Germinal center (tissue), 1 donor: ENCODE results near the gene EFNA5.

ENCODE experiments used
- DNase-seq: peaks from one replicate; pipeline ENCODE4 v3.0.0; 2012; ENCODE audit warnings: mixed read lengths, low spot score

Gene EFNA5

DNA sequence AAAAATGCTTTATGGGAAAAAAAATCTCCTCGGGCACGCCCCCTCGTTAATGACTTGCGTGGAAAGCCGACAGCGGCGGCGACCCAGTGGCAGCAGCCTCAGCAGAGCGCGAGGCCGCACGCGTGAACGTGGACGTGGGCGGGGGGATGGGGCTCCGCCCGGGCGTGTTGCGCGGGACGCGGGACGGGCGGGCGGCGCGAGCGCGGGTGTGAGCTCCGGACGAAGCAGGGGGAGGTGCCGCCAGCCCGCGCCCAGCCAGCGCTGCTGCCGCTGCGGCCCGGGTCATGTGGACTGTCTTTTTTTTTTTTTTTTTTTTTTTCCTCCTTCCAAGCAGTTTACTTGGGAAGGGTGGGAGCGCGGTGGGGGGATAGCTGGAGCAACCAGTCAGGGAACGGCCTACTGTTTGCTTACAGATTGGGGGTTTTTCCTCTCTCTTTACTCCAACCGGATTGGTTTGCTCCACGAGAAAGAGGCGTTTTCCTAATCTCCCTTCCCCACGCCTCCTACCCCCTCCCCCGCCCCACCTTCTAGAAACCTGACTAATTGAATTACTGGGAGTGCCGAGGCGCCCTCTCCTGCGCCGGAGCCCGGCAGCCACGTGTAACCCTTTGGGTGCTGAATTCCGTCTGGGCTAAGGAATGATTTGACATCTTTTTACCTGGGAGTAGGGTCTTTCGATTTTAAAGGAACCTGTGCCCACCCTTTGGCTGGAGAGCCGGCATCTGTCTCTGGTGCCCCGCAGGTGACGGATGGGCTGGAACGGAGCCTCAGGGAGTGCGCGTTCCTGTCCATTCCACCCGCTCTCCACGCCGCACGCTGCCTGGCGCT, 1.7 kb upstream of the EFNA5 start:
- peak; percentile 25 for DNase-seq

DNA sequence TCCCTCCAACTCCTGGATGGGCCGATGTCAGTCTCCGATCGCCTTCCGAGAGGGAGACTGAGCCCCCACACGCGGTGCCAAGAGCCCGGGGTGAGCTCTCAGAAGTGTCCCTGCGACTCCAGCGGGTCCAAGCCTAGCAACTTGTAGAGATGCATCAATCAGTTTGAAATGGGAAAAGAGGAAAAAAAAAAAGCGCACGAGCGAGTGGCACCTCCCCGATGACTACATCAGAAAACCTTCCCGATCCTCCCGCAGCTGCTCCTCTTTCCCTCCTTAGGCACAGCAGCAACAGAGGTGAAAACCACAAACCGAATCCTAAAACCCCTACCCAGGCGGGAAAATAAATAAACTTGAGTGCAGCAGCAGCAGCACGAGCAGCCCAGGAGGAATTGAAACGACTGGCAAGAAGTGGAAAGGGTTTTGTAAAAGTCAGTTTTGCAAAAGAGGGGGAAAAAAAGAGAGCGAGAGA, 1.0 kb upstream of the EFNA5 start:
- DNase-seq = peak; percentile 5

DNA sequence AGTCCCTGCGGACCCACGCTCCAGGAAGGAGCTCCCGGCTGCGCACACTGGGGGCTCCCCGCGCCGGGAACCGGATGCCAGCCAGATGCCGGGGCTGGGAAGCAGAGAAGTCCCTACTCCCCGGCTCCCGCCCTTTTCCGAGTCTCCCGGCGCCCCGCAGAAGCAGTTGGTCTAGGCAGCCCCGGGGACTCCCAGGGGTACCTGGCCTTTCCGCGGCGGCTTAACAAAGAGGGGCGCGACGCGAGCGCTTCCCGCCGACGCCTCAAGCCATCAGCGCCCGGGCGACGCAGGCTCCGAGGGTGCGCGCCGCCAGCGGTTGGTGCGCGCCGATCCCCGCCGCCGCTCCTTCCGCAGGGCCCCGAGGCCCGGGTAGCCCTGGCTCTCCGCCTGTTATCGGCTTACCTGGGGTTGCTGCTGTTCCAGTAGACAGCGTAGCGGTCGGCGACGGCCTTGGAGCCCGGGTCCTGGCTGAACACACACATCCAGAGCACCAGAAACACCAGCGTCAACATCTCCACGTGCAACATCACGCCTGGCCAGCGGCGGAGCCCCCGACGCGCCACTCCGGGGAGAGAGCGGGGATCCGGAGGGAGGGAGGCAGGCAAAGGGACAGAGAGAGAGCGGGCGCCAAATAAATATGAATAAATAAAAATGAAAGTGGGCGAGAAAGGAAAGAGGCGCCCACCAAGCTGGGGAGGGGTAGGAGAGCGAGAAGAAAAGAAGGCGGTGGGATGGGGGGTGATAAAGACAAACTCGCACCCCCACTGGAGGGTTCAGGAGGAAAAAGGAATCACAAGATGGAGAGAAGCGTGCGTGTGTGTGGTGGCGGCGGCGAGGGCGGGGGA, 428 bp downstream of the EFNA5 start:
- peak; percentile 8 for DNase-seq

DNA sequence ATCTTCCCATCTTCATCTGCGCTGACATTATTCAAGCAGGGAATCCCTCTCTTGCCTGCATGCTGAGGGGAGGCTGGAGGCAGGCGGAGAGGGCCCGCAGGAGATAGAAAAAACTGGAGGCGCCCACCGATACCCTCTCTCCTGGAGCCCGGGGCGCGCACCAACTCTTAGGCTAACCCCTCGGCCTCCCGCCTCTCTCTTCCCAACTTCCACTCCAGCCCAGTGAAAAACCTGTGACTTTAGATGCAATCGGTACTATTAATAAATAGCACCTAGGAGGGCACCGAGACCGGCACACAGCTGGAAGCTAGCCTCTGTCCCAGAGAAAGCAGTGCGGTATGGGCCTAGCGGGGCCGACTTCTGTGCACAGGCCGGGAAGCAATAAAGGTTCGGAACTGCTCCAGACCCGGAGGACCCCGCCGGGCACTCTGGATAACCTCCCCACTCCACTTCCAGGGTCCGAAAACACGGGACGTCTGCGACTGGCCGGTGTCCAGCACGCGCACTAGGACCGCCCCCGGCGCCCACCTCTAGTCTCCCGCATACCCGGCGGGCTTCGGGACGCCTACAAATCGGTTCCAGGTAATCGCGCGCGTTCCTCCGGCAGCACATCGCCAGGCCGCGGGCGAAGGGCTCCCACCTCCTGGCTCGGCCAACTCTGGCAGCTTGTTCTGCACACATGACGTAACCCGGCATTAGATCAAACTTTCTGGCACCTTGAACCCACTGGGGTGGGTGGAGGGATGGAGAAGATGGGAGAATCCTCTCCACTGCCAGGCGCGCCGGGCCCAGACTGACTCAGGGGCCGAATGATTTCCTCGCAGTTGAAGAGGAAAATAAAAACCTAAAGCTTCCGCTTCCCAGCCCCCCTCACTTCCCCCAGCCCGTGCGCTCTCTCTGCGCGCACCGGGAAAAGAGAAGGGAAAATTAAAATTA, 1.4 kb downstream of the EFNA5 start:
- DNase-seq = no peak

DNA sequence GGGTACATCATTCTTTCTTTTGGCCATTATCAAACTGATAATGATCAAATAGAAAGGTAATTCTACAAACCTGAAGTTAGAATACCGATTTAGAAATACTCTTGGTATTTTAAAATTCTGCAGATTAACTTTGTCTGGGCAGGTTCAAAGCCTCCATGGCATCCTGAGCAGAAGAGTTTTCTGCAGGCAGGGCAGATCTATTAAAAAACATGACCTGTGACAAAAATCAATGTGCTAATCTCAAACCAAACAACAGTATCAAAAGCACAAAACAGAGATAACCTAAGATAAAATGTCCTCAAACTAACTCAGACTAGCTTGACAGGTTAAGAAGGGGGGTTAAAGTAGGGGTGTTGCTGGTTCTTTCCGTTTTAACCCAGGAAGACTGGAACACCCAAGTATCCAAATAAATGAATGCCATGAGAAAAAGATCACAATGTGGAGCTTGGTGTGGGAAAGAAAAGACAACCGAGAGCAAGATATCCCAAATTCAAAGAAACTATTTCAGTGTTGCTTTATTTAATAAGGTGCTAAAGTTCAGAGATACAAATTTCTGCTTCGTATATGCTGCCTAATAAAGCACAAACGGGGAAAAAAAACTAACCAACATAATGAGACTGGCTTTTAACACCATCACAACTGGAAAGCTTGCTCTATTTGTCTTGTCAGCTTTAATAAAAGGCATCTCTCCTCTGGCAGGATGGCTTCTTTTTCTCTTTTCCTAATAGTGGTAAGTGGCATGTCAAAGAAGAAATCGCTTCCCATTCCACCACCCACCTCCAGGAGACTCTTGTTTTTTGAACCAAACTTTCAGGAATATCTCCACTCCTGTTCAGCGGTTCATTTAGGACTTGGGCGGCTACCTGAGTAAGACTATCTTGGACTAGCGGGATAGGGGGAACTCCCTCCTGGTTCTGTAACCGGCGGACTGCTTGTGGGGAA, 2.3 kb downstream of the EFNA5 start:
- no peak for DNase-seq

DNA sequence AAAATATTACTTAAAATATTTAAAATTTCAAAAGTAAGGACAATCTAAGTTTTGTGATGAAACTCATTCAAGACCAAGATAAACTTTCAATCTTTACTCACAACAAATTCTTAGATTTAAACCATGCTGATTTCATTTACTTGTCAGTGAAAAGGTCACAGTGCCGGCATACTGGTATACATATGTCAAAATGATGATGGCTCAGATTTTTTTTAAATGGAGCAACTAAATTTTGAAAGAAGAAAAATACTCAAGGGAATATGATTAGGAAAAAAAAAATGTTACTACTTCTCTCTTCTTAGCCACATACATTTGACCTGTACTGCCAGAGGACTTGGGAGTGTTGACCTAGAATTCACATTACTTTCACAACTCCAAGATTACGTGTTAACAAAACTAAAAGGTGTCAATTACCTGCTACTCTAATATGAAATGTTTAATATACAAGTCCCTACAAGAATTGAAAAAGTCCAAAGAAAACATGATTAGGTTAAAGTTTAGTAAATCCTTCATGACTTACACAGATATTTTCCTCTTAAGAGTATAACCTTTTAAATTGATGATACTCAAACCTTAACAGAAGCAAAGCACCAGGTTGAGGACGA, 4.6 kb downstream of the EFNA5 start:
- DNase-seq = no peak

DNA sequence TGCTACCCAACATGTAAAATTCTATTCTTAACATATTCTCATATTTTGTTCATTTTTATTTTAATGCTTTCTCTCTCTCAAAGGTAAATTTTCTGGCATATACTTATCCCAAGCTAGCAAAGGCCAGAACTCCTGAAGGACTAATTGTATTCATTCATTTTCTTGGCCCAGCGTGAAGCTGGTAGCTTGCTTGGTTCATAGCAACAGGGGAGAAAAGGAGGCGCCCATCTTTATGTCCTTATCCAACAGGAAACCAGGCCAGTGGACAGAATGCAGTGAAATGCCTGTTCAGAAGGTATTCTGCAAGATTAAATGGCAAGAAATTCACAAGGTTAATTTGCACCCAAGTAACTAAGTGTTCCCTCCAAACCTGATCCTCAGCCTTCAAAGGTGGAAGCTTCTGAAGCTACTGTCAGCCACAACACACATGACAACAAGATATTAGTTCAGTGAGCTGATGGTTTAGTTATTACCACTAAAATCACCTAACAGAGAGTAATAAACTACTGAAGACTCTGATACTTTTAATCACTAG, 5.6 kb downstream of the EFNA5 start:
- no peak for DNase-seq

DNA sequence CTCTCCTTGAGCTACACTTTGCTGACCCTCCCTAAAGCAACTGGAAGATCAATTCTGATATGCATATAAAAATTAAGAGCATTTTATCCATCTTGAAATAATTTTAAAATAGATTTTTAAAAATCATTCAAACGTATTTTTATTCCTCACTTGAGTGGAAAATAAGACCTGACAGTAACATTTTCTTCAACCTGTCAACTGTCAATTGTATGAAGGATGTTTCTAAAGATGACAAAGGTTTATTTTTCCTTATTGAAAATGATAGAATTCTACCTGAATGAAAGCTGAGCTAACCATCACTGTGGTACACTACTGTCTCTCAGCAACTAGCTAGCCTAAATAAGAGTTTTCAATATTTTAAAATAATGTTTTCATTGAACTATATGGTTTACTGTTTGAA, 7.0 kb downstream of the EFNA5 start:
- DNase-seq = no peak

DNA sequence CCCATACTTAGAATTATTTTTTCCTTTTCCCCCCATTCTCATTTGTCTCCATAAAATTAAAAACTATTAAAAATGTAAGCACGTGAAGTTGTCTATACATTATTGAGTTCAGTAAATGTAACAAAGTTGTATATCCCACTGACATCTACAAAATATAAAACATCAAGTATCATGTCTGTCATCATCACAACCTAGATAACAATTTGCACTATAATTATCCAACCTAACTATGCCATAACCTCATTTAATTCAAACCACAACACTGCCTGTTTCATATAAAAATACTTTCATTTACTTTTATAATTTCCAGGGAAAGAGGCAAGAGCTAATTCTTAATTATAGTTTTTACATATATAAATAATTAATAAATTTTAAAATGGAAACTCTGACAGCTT, 9.1 kb downstream of the EFNA5 start:
- no peak for DNase-seq

DNA sequence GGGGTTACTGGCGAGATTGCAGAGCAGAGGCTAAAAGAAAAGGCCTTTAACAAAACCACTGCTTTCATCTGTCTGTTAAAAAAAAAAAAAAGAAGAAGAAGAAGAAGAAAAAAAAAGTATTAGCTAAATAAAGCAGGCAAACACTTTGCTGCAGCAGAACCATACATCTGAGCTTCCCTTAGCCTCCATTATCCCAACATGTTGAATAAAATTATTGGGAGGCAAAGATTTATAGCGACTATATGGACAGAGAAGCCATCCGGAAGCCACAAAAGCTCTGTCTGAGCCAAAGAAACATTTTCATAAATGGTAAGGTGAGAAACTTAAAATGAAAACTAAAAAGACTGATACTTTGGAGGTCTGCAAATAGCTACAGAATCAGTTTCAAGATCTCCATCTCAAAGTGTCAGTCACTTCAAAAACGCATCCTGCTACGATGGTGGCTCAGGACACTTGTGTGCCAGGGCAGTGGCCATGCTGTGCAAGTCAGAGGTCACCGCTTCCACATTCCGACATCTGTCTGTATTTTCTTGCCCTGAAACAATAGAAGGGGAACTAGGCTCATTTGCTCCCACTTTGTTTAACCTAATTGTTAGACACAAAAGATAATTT, 9.6 kb downstream of the EFNA5 start:
- DNase-seq = no peak

DNA sequence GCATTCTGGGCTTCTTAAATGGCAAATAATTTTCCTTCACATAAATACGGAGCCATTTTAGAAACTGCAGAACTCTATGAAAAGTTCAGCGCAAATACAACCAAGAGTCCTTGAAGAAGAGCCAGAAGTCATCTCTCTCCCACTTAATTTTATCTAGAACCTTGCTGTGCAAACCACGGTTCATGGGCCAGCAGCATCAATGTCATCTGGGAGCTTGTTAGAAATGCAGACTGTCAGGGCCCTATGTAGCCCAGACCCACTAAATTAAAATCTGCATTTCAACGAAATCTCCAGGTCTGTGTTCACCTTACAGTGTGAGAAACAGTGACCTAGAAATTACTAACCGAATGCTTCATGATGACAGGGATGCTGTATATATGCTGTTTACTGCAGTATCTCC, 12.2 kb downstream of the EFNA5 start:
- DNase-seq = no peak

DNA sequence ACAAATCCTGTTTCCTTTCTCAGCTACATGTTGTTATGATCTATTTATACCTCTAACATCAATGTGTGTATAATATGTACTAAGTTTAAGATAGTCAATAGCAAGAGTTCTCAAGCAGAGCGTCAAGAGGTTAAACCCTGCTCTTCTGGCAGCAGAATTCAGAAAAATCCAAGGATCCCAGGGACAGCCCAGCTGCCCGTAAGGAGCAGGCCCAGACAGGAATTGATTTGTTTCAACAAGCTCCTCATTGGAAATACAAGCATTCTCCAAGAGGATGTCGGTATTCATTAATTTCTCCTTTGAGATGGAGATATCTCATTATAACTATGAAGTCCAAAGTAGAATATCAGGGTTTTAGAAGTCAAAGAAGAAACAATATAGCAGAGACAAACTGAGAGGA, 14.9 kb downstream of the EFNA5 start:
- no peak for DNase-seq

DNA sequence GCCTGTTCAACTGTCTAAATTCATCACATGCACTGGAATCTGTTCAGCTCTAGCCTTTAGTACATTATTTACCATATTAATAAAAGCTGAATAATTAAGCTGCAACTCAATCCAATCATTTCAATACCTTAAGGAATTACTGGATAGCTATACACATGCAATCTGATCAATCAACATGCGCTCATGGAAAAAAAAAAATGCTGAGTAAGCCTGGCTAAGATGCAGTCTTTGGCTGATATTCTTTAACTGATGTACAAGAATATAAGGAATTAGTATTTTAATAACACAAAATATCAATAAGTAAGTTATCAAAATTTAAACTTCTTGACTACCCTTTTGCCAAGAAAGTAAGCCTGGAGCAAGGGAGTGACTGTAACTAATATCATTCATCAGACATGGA, 15.9 kb downstream of the EFNA5 start:
- DNase-seq = no peak

DNA sequence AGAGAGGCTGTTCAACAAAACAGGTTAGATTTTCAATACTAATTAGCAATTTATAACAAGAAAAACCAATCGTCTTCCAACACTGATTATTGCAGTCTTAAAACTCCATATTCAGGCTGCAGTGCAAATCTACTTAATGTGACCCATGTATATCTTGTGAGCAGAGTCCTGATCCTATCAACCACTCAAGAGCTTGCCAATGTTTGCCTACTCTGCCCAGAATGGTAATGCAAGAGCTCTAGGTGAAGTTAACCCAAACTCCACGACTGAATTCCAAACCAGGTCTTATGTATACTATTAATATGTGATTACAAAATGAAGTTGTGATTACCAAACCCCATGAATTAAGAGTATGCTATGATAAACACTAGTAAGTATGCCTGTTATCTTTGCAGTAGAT, 17.1 kb downstream of the EFNA5 start:
- no peak for DNase-seq

DNA sequence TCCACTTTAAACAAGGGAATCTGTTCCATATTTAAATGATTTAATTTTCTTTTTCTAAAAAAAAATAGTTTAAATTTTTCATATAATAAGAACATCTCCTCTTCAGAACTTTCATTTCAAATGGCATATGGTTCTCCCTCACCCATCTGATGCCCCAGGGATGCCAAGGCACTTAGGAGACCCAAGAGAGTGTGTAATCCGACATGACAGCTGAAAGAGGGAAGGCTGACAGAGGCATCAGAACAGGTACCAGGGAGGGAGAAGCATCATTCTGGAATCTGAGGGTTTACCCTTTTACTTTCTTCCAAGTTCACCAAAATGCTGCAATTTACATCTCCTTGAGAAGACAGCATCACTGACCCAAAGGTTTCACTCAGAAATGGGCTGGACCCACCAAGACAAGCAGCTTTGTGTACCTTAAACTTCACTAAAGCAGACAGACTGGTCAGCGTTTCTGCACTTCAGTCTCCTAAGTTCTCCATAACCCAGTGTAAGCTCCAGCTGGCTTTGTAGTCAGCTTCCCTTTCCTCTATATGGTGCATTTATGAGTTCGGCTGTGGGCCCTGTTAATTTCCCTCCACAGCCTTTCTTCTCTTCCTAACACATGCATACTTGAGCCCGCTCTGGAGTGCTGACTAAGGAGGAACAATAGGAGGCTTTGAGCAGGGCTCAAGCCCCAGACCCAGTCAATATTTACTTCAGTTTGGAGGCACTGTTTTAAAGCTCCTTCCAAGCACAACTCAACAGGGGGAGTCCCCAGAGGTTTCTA, 17.7 kb downstream of the EFNA5 start:
- no peak for DNase-seq

DNA sequence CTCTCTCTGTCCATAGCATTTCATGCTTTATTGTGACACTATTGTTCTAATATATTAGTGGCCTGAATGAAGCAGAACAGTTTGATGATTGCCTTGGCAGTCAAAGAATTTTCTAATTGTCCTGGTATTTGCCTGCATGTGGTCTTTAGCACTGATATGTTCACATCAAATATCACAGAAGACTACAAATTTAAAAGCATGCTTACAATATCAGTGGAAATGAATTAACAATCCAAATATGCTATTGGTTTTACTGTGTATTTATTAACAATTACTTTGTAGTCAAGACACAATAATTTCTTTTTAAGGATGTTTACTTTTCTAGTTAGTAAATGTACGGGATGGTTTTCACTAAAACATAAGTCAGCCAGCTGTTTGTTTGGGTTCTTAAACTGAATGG, 18.3 kb downstream of the EFNA5 start:
- no peak for DNase-seq

DNA sequence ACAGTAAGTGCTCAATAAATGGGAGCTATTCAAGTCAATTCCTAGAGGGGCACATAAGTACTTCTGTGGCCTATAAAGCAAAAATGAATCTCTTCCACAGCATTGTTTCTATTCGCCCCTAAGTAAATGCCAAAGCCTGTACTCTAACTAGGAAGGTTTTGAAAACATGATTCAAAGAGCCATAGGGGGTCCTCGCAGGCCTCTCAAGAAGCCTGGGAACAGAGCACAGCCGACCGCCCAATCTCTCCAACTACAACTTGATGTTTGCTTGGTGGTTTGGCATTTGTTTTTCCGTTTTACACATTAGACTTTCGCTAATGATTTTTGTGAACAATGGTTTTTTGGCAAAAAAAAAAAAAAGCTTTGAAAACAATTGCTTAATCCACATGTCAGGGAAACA, 19.4 kb downstream of the EFNA5 start:
- no peak for DNase-seq

DNA sequence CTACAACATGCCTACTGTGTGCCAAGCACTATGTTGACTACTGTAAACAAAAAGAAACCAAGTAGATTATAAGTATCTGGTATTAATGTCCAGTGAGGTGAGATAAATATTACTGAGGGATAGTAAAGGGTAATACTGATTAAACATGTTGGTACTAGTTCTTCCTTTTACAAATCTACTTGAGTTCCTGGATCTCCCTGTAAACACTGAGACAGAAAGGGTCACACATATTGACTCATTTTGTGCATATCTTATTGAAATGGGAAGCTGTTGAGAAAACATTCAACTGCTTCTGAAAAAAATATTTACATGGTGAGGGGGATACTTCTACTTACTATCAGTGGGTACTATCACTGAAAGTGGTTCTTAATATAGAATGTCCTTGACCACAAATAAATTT, 24.3 kb downstream of the EFNA5 start:
- no peak for DNase-seq

DNA sequence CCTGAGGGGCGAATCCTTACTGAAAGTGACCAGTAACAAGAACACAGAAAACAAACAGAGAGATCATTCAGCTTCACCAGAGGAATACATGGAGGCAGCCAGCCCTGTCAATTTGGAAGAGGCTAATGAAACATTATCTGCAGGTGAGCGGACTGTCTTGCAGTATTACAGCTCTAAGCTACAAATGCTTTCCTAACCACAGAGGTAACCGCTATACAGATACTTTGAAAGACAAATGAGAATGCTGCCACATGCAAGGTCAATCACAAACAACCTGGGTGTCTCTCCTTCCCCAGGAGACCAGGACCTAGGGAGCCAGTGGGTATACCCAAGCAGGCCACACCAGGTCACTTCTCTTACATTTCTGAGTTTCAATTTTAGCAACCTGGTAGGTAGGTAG, 30.2 kb downstream of the EFNA5 start:
- no peak for DNase-seq
